H7 (cell line): ENCODE measurements around the gene PIH1D1. TPM values are rescaled to one million over a fixed set of nuclear protein-coding genes. Genes with fewer than 3 reads are reported as not detected.

Experiments used
- DNase-seq: peaks from one replicate; pipeline ENCODE4 v3.0.0; 2012
- H3K27me3 ChIP-seq: 2 replicates; pipeline ENCODE4 v1.6.0; 2011; ENCODE audit warnings: mild to moderate bottlenecking, low read length; ENCODE audit not compliant: control insufficient read depth, insufficient read depth
- H3K36me3 ChIP-seq: replicated peaks from 2 replicates; pipeline ENCODE4 v1.5.1; 2011; ENCODE audit warnings: low read length; ENCODE audit not compliant: control insufficient read depth, insufficient read depth
- H3K4me3 ChIP-seq: 2 replicates; pipeline ENCODE4 v1.5.1; 2011; ENCODE audit warnings: low read depth, mild to moderate bottlenecking, control low read depth, low read length, moderate library complexity; ENCODE audit not compliant: insufficient read depth
- total RNA-seq: library from RNA; depleted of rRNA; stranded (reverse); fragments of >200 nt; shearing (Covaris generic); gene quantifications from 2 replicates; pipeline ENCODE4 v1.2.3, GENCODE V29; 2014

The PIH1D1 gene
- total RNA-seq, 1 experiment from 2014 or later, result 194 TPM

- peak; percentile 92 for DNase-seq
- peaks cover 97% of the 10 kb centered on the region for H3K27me3 ChIP-seq
- H3K36me3 ChIP-seq, result no peaks in the 10 kb centered on the region
- peak overlapping the region; percentile 49 for H3K4me3 ChIP-seq
Measured at GRCh38 chr19:49427855-49428546, 23.6 kb downstream of the PIH1D1 start.

- Histone ChIP-seq H3K27me3 (peaks cover 97% of the 10 kb centered on the region), H3K4me3 (no peak overlapping the region), H3K36me3 (no peaks in the 10 kb centered on the region)
- no peak for DNase-seq
Measured at GRCh38 chr19:49427339-49427738, 24.3 kb downstream of the PIH1D1 start.

- Histone ChIP-seq H3K27me3 (peaks cover 97% of the 10 kb centered on the region), H3K4me3 (peak overlapping the region; percentile 4; the same call in 1 of the 2 replicates), H3K36me3 (no peaks in the 10 kb centered on the region)
- DNase-seq, result peak; percentile 96
Measured at GRCh38 chr19:49425922-49426592, 25.6 kb downstream of the PIH1D1 start.

- H3K36me3 ChIP-seq, result no peaks in the 10 kb centered on the region
- peaks cover 89% of the 10 kb centered on the region for H3K27me3 ChIP-seq
- no peak for DNase-seq
- H3K4me3 ChIP-seq, result peak within 1 kb of the TSS; percentile 4; the same call in 1 of the 2 replicates
Measured at GRCh38 chr19:49425178-49425577, 26.4 kb downstream of the PIH1D1 start, which contains the start of gene GFY. Gene GFY, plus strand, starts transcription at chr19:49425388. Its CDS starts 1,043 bp downstream, at chr19:49426431.

GRCh38 chr19:49423985-49424303 is 27.7 kb downstream of the PIH1D1 start:
- Histone ChIP-seq H3K27me3 (peaks cover 80% of the 10 kb centered on the region), H3K36me3 (no peaks in the 10 kb centered on the region), H3K4me3 (no peak overlapping the region)
- no peak for DNase-seq

GRCh38 chr19:49423071-49423984 is 28.3 kb downstream of the PIH1D1 start, which contains the start of gene PTH2:
Gene PTH2, minus strand, starts transcription at chr19:49423441. Its CDS starts 102 bp downstream, at chr19:49423339.
- no peak for DNase-seq

GRCh38 chr19:49422407-49423070 is 29.1 kb downstream of the PIH1D1 start:
- peak; percentile 92 for DNase-seq
- H3K27me3 ChIP-seq, result peaks cover 69% of the 10 kb centered on the region
- H3K36me3 ChIP-seq, result no peaks in the 10 kb centered on the region
- H3K4me3 ChIP-seq, result peak overlapping the region; percentile 44

More at GRCh38 chr19:49423071-49423984, 28.3 kb downstream of the PIH1D1 start, which contains the start of gene PTH2:
- H3K4me3 ChIP-seq, result peak within 1 kb of the TSS; percentile 44
- H3K27me3 ChIP-seq, result peaks cover 74% of the 10 kb centered on the region
- H3K36me3 ChIP-seq, result no peaks in the 10 kb centered on the region

- Histone ChIP-seq H3K36me3 (no peaks in the 10 kb centered on the region), H3K27me3 (peaks cover 62% of the 10 kb centered on the region), H3K4me3 (no peak overlapping the region)
- DNase-seq, result peak; percentile 26
Measured at GRCh38 chr19:49421878-49422202, 29.8 kb downstream of the PIH1D1 start.

GRCh38 chr19:49421039-49421877 is 30.4 kb downstream of the PIH1D1 start:
- peak; percentile 99 for DNase-seq
- H3K27me3 ChIP-seq, result peaks cover 58% of the 10 kb centered on the region
- no peaks in the 10 kb centered on the region for H3K36me3 ChIP-seq
- peak overlapping the region; percentile 19; the same call in 1 of the 2 replicates for H3K4me3 ChIP-seq

- no peaks in the 10 kb centered on the region for H3K36me3 ChIP-seq
- peaks cover 48% of the 10 kb centered on the region for H3K27me3 ChIP-seq
- no peak for DNase-seq
- no peak overlapping the region for H3K4me3 ChIP-seq
Measured at GRCh38 chr19:49420227-49420626, 31.4 kb downstream of the PIH1D1 start.

GRCh38 chr19:49419173-49419572 is 32.4 kb downstream of the PIH1D1 start:
- Histone ChIP-seq H3K36me3 (no peaks in the 10 kb centered on the region), H3K4me3 (no peak overlapping the region), H3K27me3 (peaks cover 37% of the 10 kb centered on the region)
- no peak for DNase-seq

GRCh38 chr19:49418511-49418910 is 33.1 kb downstream of the PIH1D1 start:
- Histone ChIP-seq H3K4me3 (no peak overlapping the region), H3K36me3 (no peaks in the 10 kb centered on the region), H3K27me3 (peaks cover 31% of the 10 kb centered on the region)
- no peak for DNase-seq

GRCh38 chr19:49417088-49417487 is 34.5 kb downstream of the PIH1D1 start:
- Histone ChIP-seq H3K36me3 (no peaks in the 10 kb centered on the region), H3K4me3 (no peak overlapping the region), H3K27me3 (peaks cover 16% of the 10 kb centered on the region)
- DNase-seq, result peak; percentile 88
